GM18526 (cell line): ENCODE measurements around the gene GH1.
"Not testable (repeated sequence)": the region's sequence is repeated elsewhere in the genome, so short reads cannot be mapped to it uniquely, and the experiment has no call there.

Experiments used
- POLR2A ChIP-seq: IDR thresholded peaks from 3 replicates; pipeline ENCODE4 v1.6.1; 2011; ENCODE audit not compliant: insufficient read length; ENCODE audit errors: extremely low read depth

Gene GH1

GRCh38 chr17:63917646-63918045 lies 993 bp downstream of the GH1 start:
- no peak for TF ChIP-seq POLR2A

GRCh38 chr17:63916566-63917185 lies 2.0 kb downstream of the GH1 start:
- no peak for TF ChIP-seq POLR2A

- no peak for TF ChIP-seq POLR2A
These were observed 4.2 kb downstream of the GH1 start for GRCh38 chr17:63914471-63914870.

- TF ChIP-seq POLR2A: no peak
These were observed 7.0 kb downstream of the GH1 start for GRCh38 chr17:63911657-63912100.

- TF ChIP-seq POLR2A: no peak
These were observed 7.5 kb downstream of the GH1 start, which contains the start of gene CSHL1 for GRCh38 chr17:63911041-63911635. Gene CSHL1, minus strand, starts transcription at chr17:63911258. Its CDS starts 62 bp downstream, at chr17:63911196.

GRCh38 chr17:63910096-63910495 lies 8.5 kb downstream of the GH1 start:
- TF ChIP-seq POLR2A: no peak

- not testable (repeated sequence) for TF ChIP-seq POLR2A
These were observed 21.9 kb downstream of the GH1 start, which contains the start of gene CSH1 for GRCh38 chr17:63896524-63897354. Gene CSH1, minus strand, starts transcription at chr17:63896574. Its CDS starts 63 bp downstream, at chr17:63896511.

GRCh38 chr17:63881935-63882601 lies 36.6 kb downstream of the GH1 start, which contains the start of gene GH2:
Gene GH2, minus strand, starts transcription at chr17:63881944. Its CDS starts 143 bp downstream, at chr17:63881801.
- no peak for TF ChIP-seq POLR2A

GRCh38 chr17:63880706-63881105 lies 37.9 kb downstream of the GH1 start:
- no peak for TF ChIP-seq POLR2A

- TF ChIP-seq POLR2A: not testable (repeated sequence)
These were observed 45.1 kb downstream of the GH1 start, which contains the start of gene CSH2 for GRCh38 chr17:63873577-63873976. Gene CSH2, minus strand, starts transcription at chr17:63873677. Its CDS starts 63 bp downstream, at chr17:63873614.
